Measurements from ENCODE around the gene CGNL1. TPM values are rescaled to one million over a fixed set of nuclear protein-coding genes. Genes with fewer than 3 reads are reported as not detected.

The CGNL1 gene
- total and polyA plus RNA-seq, 10 of the 15 experiments (the other 5 are each of a cell fraction or from before 2014, with no cell fraction given) = under 0.01 to 0.27 (median 0.04) TPM; not detected in 3

DNA sequence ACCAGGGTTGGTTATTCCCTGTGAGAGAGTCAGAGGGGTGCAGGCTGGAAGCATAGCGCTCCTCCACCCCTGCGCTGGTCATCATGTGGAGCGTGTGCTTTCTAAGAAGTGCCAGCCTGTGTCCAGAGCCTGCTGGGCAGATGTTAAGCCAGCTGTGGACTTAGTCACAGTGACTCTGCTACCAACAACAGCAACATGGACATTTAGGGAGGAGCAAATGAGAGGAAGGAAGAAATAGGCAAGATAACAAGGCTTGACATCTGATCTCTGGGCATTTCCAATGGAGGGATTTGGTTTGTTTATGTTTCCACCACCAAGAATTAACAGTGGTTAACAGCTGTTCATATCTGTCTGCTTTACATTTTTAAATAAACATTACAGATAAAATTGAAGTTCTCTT, 179.0 kb downstream of the CGNL1 start:
- TF ChIP-seq TCF12 (IDR thresholded peaks at IDR 0.05; ENCODE audit: low read depth, low read length) (no peak), RELA (IDR thresholded peaks at IDR 0.05; ENCODE audit: borderline replicate concordance, partially characterized antibody) (no peak), ZNF217 (IDR thresholded peaks at IDR 0.05) (no peak), SREBF1 (IDR thresholded peaks at IDR 0.05; ENCODE audit: low read length) (no peak), CBX3 (IDR thresholded peaks at IDR 0.05; ENCODE audit: borderline replicate concordance, low read depth) (no peak), KLF5 (IDR thresholded peaks at IDR 0.05; ENCODE audit: partially characterized antibody) (no peak), HDGF (IDR thresholded peaks at IDR 0.05) (no peak), PAX5 (IDR thresholded peaks at IDR 0.05; ENCODE audit: borderline replicate concordance, low read depth, low read length) (no peak), GABPA (IDR thresholded peaks at IDR 0.05; ENCODE audit: low read depth) (no peak), IKZF1 (conservative IDR thresholded peaks at IDR 0.05) (no peak), CHD4 (IDR thresholded peaks at IDR 0.05) (no peak), CREM (IDR thresholded peaks at IDR 0.05; ENCODE audit: low read depth) (no peak), SMAD5 (IDR thresholded peaks at IDR 0.05; ENCODE audit: low read depth) (no peak), REST (IDR thresholded peaks at IDR 0.05; ENCODE audit: low read depth, low read length) (no peak), EZH2 (IDR thresholded peaks at IDR 0.05; ENCODE audit: borderline replicate concordance, control insufficient read depth, low read depth, low read length) (no peak), SMARCA5 (IDR thresholded peaks at IDR 0.05) (no peak)
- TF ChIP-seq, protein P1, sequence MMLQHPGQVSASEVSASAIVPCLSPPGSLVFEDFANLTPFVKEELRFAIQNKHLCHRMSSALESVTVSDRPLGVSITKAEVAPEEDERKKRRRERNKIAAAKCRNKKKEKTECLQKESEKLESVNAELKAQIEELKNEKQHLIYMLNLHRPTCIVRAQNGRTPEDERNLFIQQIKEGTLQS (IDR thresholded peaks at IDR 0.05; ENCODE audit: borderline replicate concordance, extremely low read depth, low read depth, low read length) = no peak
- H4K20me1 ChIP-seq (ENCODE audit: control insufficient read depth, insufficient read depth) = no peaks in the 10 kb centered on the region
- H3K36me3 ChIP-seq (ENCODE audit: control insufficient read depth in 2 of 2, insufficient read depth in 2 of 2, low read length in 1 of 2) = no peaks in the 10 kb centered on the region
- no peaks in the 10 kb centered on the region; the same call in 2 of the 3 replicates for H3K9me3 ChIP-seq (replicated peaks; ENCODE audit: control insufficient read depth, insufficient read depth, low read length)
- H3K79me2 ChIP-seq (ENCODE audit: control insufficient read depth, insufficient read depth, low read length) = no peaks in the 10 kb centered on the region
- no peak overlapping the region for H3K27ac ChIP-seq (ENCODE audit: control insufficient read depth, insufficient read depth)
- H3K4me3 ChIP-seq = no peak overlapping the region
- no peak overlapping the region for H3K9ac ChIP-seq (ENCODE audit: control insufficient read depth, insufficient read depth, low read length)
- ATAC-seq (no peak), DNase-seq (ENCODE audit: low read depth, low spot score) (no peak), FAIRE-seq (no peak)
- CTCF ChIA-PET = interaction anchor here (1.1 kb wide), 1 partner anchor 11 kb away, joined by 3 read pairs; no protein-coding TSS in a partner anchor
- no peak overlapping the region for H3K4me2 ChIP-seq (ENCODE audit: control insufficient read depth, insufficient read depth)
- intact Hi-C loops (cut with micrococcal nuclease; ENCODE audit: unreplicated experiment) (no loop called here), in situ Hi-C loops (cut with MboI) (no loop called here)
- POLR2A ChIA-PET = no interaction called here
- SMC1A ChIA-PET (ENCODE audit: uncharacterized antibody, unreplicated experiment) = no interaction called here
- no peak overlapping the region for H2AFZ ChIP-seq (ENCODE audit: control insufficient read depth, low read depth, low read length)
- 94% methylated on average over 3 of the region's 3 CpGs for WGBS (ENCODE audit: insufficient coverage, insufficient replicate concordance, low lambda C conversion rate, missing lambda C conversion rate)
- H3K4me1 ChIP-seq (ENCODE audit: control insufficient read depth, insufficient read depth, low read length) = no peaks in the 10 kb centered on the region
- RAD21 ChIA-PET (ENCODE audit: unreplicated experiment) = no interaction called here
- H3K27me3 ChIP-seq (replicated peaks in 1 of 2; ENCODE audit: control insufficient read depth in 2 of 2, insufficient read depth in 2 of 2, low read length in 1 of 2) = peaks cover 0 to 2% of the 10 kb centered on the region in 2 experiments; a peak in 2 of 4 replicates
- BruUV-seq (replicated peaks) = no TSS peak

All from GM12878 (cell line).